ENCODE results near the gene SLC44A4.
A peak's percentile ranks its signal among the peaks of the same experiment; 100 is the strongest.

The SLC44A4 gene

GRCh38 chr6:31879143-31879542 is 346 bp upstream of the SLC44A4 start:
- Histone ChIP-seq H3K27ac (ENCODE audit: extremely low read depth, low read depth, low read length) (no peak overlapping the region), H3K4me1 (ENCODE audit: control insufficient read depth, insufficient read depth, low read length) (no peaks in the 10 kb centered on the region; the same call in 1 of the 2 replicates), H3K4me3 (ENCODE audit: low read depth, low read length) (no peak overlapping the region), H3K36me3 (ENCODE audit: control insufficient read depth in 2 of 2, insufficient read depth in 1 of 2, low read length in 2 of 2) (peaks cover 26 to 45% of the 10 kb centered on the region in 2 experiments), H3K9me3 (ENCODE audit: control insufficient read depth, insufficient read depth, low read depth, low read length) (no peaks in the 10 kb centered on the region)
- no peak for TF ChIP-seq KLF10 (tag by site-specific recombination; IDR thresholded peaks at IDR 0.05)
- TF ChIP-seq ZNF791 (tag by site-specific recombination; IDR thresholded peaks at IDR 0.05): no peak
- TF ChIP-seq ZNF654 (tag by site-specific recombination; IDR thresholded peaks at IDR 0.05; ENCODE audit: low read depth): no peak
- TF ChIP-seq ZNF214 (tag by site-specific recombination; IDR thresholded peaks at IDR 0.05; ENCODE audit: borderline replicate concordance): no peak
- TF ChIP-seq ZNF792 (tag by site-specific recombination; IDR thresholded peaks at IDR 0.05): no peak
- TF ChIP-seq ZNF157 (tag by site-specific recombination; IDR thresholded peaks at IDR 0.05): no peak
- TF ChIP-seq ZNF221 (tag by site-specific recombination; IDR thresholded peaks at IDR 0.05; ENCODE audit: borderline replicate concordance): no peak
- TF ChIP-seq ZBTB48 (tag by site-specific recombination; IDR thresholded peaks at IDR 0.05): no peak
- TF ChIP-seq SCRT2 (tag by site-specific recombination; IDR thresholded peaks at IDR 0.05): no peak
- no peak for TF ChIP-seq ZNF555 (tag by site-specific recombination; conservative IDR thresholded peaks at IDR 0.05)
- TF ChIP-seq ZNF311 (tag by site-specific recombination; IDR thresholded peaks at IDR 0.05; ENCODE audit: borderline replicate concordance): no peak
- TF ChIP-seq ZNF560 (tag by site-specific recombination; IDR thresholded peaks at IDR 0.05; ENCODE audit: borderline replicate concordance): no peak
- ChIA-PET CTCF (no interaction called here), POLR2A (interaction anchor here (1.0 kb wide), 1 partner anchor 52 kb away, joined by 3 read pairs; the partner anchor contains the start of gene HSPA1B)

- TF ChIP-seq IKZF3 (tag by site-specific recombination; IDR thresholded peaks at IDR 0.05): no peak
- no peak for TF ChIP-seq ELK4 (IDR thresholded peaks at IDR 0.05; ENCODE audit: borderline replicate concordance, low read depth, low read length)
- TF ChIP-seq ZNF600 (tag by site-specific recombination; IDR thresholded peaks at IDR 0.05): peak; percentile 43; the same call in 1 of the 2 replicates
- Histone ChIP-seq H3K36me3 (ENCODE audit: control insufficient read depth in 2 of 2, insufficient read depth in 1 of 2, low read length in 2 of 2) (peaks cover 22 to 36% of the 10 kb centered on the region in 2 experiments), H3K4me1 (ENCODE audit: control insufficient read depth, insufficient read depth, low read length) (no peaks in the 10 kb centered on the region; the same call in 1 of the 2 replicates), H3K4me3 (ENCODE audit: low read depth, low read length) (no peak overlapping the region), H3K9me3 (ENCODE audit: control insufficient read depth, insufficient read depth, low read depth, low read length) (no peaks in the 10 kb centered on the region), H3K27ac (ENCODE audit: extremely low read depth, low read depth, low read length) (no peak overlapping the region)
- ChIA-PET CTCF (interaction anchor here (0.8 kb wide), 1 partner anchor 9 kb away, joined by 3 read pairs; no protein-coding TSS in a partner anchor), POLR2A (interaction anchor here (1.0 kb wide), 1 partner anchor 51 kb away, joined by 3 read pairs; the partner anchor contains the start of gene HSPA1B)
Measured at GRCh38 chr6:31878222-31878621, 575 bp downstream of the SLC44A4 start.

- POLR2A ChIA-PET: interaction anchor here (0.8 kb wide), 1 partner anchor 50 kb away, joined by 3 read pairs; the partner anchor contains the start of gene HSPA1B
Measured at GRCh38 chr6:31877651-31878161, 1.1 kb downstream of the SLC44A4 start.

More at GRCh38 chr6:31877651-31878161, 1.1 kb downstream of the SLC44A4 start:
- CTCF ChIA-PET: interaction anchor here (0.6 to 0.8 kb wide), 2 partner anchors 10 to 65 kb away, joined by 3 read pairs; no protein-coding TSS in a partner anchor
- no peak overlapping the region for H3K27ac ChIP-seq (ENCODE audit: extremely low read depth, low read depth, low read length)
- H3K36me3 ChIP-seq (ENCODE audit: control insufficient read depth in 2 of 2, insufficient read depth in 1 of 2, low read length in 2 of 2): peaks cover 18 to 31% of the 10 kb centered on the region in 2 experiments
- no peaks in the 10 kb centered on the region; the same call in 1 of the 2 replicates for H3K4me1 ChIP-seq (ENCODE audit: control insufficient read depth, insufficient read depth, low read length)
- H3K9me3 ChIP-seq (ENCODE audit: control insufficient read depth, insufficient read depth, low read depth, low read length): no peaks in the 10 kb centered on the region
- TF ChIP-seq KLF17 (tag by site-specific recombination; IDR thresholded peaks at IDR 0.05) (0 out of 2 replicates have a peak, but pooled peaks have one; percentile 65), SP2 (tag by site-specific recombination; IDR thresholded peaks at IDR 0.05) (peak; percentile 45), ZBTB17 (tag by site-specific recombination; IDR thresholded peaks at IDR 0.05) (peak; percentile 40; the same call in 1 of the 2 replicates), ZNF2 (tag by site-specific recombination; IDR thresholded peaks at IDR 0.05) (no peak)
- H3K4me3 ChIP-seq (ENCODE audit: low read depth, low read length): no peak overlapping the region
